IMR-90 (cell line): ENCODE data around the gene PLXNA4. TPM values are rescaled to one million over a fixed set of nuclear protein-coding genes. Genes with fewer than 3 reads are reported as not detected.

ENCODE experiments used
- ATAC-seq: fragments of 200-7000 bp; cut with Tn5 transposase; 2 replicates; pipeline ENCODE4 v1.9.1; 2020; ENCODE audit warnings: low read depth, mild to moderate bottlenecking, moderate library complexity
- BruUV-seq: library from RNA; stranded (reverse); fragments of 400-500 nt; replicated peaks from 2 replicates; lab custom pipeline; 2021; lab: Mats Ljungman, UMichigan
- CTCF ChIA-PET: fragments of 300-600 bp; formaldehyde crosslinking; extraction: SDS; loops from one replicate; lab custom pipeline; 2021; ENCODE audit warnings: antibody characterized with exemption; lab: Yijun Ruan, JAX
- POLR2A ChIA-PET: fragments of 300-600 bp; sonication (Branson Sonifier 250); formaldehyde crosslinking; loops from one replicate; lab custom pipeline; 2022; ENCODE audit warnings: antibody characterized with exemption; ENCODE audit not compliant: unreplicated experiment; lab: Charles Lee
- DNase-seq: peaks from one replicate; pipeline ENCODE4 v3.0.0; 2013
- H2AFZ ChIP-seq: replicated peaks from 2 replicates; pipeline ENCODE3; 2013; ENCODE audit warnings: low read length, mild to moderate bottlenecking; ENCODE audit not compliant: poor library complexity
- H2AK5ac ChIP-seq: 2 replicates; pipeline ENCODE4 v1.6.1; 2013; ENCODE audit warnings: low read depth, low read length, inconsistent platforms
- H2AK9ac ChIP-seq: replicated peaks from 2 replicates; pipeline ENCODE3; 2013; ENCODE audit warnings: mild to moderate bottlenecking, low read depth, low read length, moderate library complexity; ENCODE audit not compliant: poor library complexity
- H2BK120ac ChIP-seq: 2 replicates; pipeline ENCODE4 v1.6.1; 2013; ENCODE audit warnings: low read depth, low read length, inconsistent platforms
- H2BK15ac ChIP-seq: 3 replicates; pipeline ENCODE4 v1.6.1; 2013; ENCODE audit warnings: low read depth, low read length, inconsistent platforms
- H2BK20ac ChIP-seq: 2 replicates; pipeline ENCODE4 v1.6.1; 2013; ENCODE audit warnings: low read depth, mild to moderate bottlenecking, inconsistent platforms, low read length, moderate library complexity
- H2BK5ac ChIP-seq: 2 replicates; pipeline ENCODE4 v1.6.1; 2013; ENCODE audit warnings: mild to moderate bottlenecking, low read depth, low read length, inconsistent platforms; ENCODE audit not compliant: poor library complexity, severe bottlenecking
- H3K14ac ChIP-seq: replicated peaks from 2 replicates; pipeline ENCODE4 v1.6.1; 2013; ENCODE audit warnings: low read depth, low read length, inconsistent platforms
- H3K18ac ChIP-seq: 2 replicates; pipeline ENCODE4 v1.6.1; 2013; ENCODE audit warnings: low read depth, low read length, control low read depth
- H3K23ac ChIP-seq: 2 replicates; pipeline ENCODE4 v1.6.1; 2013; ENCODE audit warnings: low read depth, low read length, inconsistent platforms
- H3K27ac ChIP-seq: 2 replicates; pipeline ENCODE4 v1.5.1; 2013; ENCODE audit warnings: mild to moderate bottlenecking, control low read depth, low read length; ENCODE audit not compliant: insufficient read depth
- H3K27me3 ChIP-seq: 2 replicates; pipeline ENCODE4 v1.6.1; 2013; ENCODE audit warnings: low read length; ENCODE audit not compliant: control insufficient read depth, insufficient read depth
- H3K36me3 ChIP-seq: 2 replicates; pipeline ENCODE4 v1.6.1; 2013; ENCODE audit warnings: low read length, mixed read lengths; ENCODE audit not compliant: control insufficient read depth, insufficient read depth
- H3K4ac ChIP-seq: 2 replicates; pipeline ENCODE4 v1.6.1; 2013; ENCODE audit warnings: low read depth, low read length, inconsistent platforms
- H3K4me1 ChIP-seq: 2 replicates; pipeline ENCODE4 v1.6.1; 2013; ENCODE audit warnings: low read length, mixed read lengths; ENCODE audit not compliant: control insufficient read depth, insufficient read depth
- H3K4me2 ChIP-seq: 2 replicates; pipeline ENCODE4 v1.6.1; 2013; ENCODE audit warnings: low read depth, mild to moderate bottlenecking, control low read depth, low read length, moderate library complexity
- H3K4me3 ChIP-seq: 2 replicates; pipeline ENCODE4 v1.5.1; 2013; ENCODE audit warnings: low read depth, mild to moderate bottlenecking, control low read depth, low read length, moderate library complexity; ENCODE audit not compliant: insufficient read depth
- H3K56ac ChIP-seq: 2 replicates; pipeline ENCODE4 v1.6.1; 2013; ENCODE audit warnings: low read length, inconsistent platforms; ENCODE audit not compliant: insufficient read depth; ENCODE audit errors: extremely low read depth
- H3K79me1 ChIP-seq, 2 experiments: 2 replicates each; pipeline ENCODE4 v1.6.1; 2013; ENCODE audit warnings: low read length in 2 of 2, inconsistent platforms in 1 of 2, low read depth in 1 of 2
- H3K9ac ChIP-seq: 2 replicates; pipeline ENCODE4 v1.6.1; 2013; ENCODE audit warnings: low read depth, low read length, control low read depth
- H3K9me1 ChIP-seq: 2 replicates; pipeline ENCODE4 v1.6.1; 2013; ENCODE audit warnings: low read length, inconsistent platforms; ENCODE audit not compliant: insufficient read depth
- H3K9me3 ChIP-seq: 2 replicates; pipeline ENCODE4 v1.6.1; 2013; ENCODE audit warnings: low read length; ENCODE audit not compliant: control insufficient read depth, insufficient read depth
- H4K20me1 ChIP-seq: 2 replicates; pipeline ENCODE4 v1.6.1; 2013; ENCODE audit warnings: low read length, inconsistent platforms; ENCODE audit not compliant: insufficient read depth
- H4K5ac ChIP-seq: 2 replicates; pipeline ENCODE4 v1.6.1; 2013; ENCODE audit warnings: mild to moderate bottlenecking, low read depth, low read length, control low read depth
- H4K8ac ChIP-seq, 2 experiments: 2 replicates each; pipeline ENCODE4 v1.6.1; 2013; ENCODE audit warnings: low read depth in 2 of 2, low read length in 2 of 2, control low read depth in 1 of 2, inconsistent platforms in 1 of 2
- H4K91ac ChIP-seq: 2 replicates; pipeline ENCODE4 v1.6.1; 2013; ENCODE audit warnings: low read depth, low read length, inconsistent platforms; ENCODE audit not compliant: insufficient read depth
- BHLHE40 ChIP-seq: fragments of 150-350 bp; IDR thresholded peaks from 2 replicates; pipeline ENCODE4 v1.6.1; 2016; ENCODE audit warnings: mild to moderate bottlenecking, low read depth, low read length
- CHD1 ChIP-seq: IDR thresholded peaks from 2 replicates; pipeline ENCODE4 v1.6.1; 2012; ENCODE audit warnings: low read depth, low read length, improper control_type of control experiment
- RCOR1 ChIP-seq: IDR thresholded peaks from 2 replicates; pipeline ENCODE4 v1.6.1; 2012; ENCODE audit warnings: mild to moderate bottlenecking, low read length, improper control_type of control experiment; ENCODE audit not compliant: insufficient replicate concordance
- RFX5 ChIP-seq: IDR thresholded peaks from 2 replicates; pipeline ENCODE4 v1.8.0; 2012; ENCODE audit warnings: low read depth, mild to moderate bottlenecking, low read length, moderate library complexity
- WGBS, 2 experiments: methylation state at CpG; one replicate each; pipeline versions ENCODE4 v1.1.5 to v1.1.7; 2013; ENCODE audit warnings: missing lambda C conversion rate in 2 of 2; ENCODE audit not compliant: insufficient read length in 1 of 2; ENCODE audit errors: extremely low coverage in 2 of 2; 5-methylcytosine and 5-hydroxymethylcytosine counted together
- dilution Hi-C: fragments of 300-500 bp; cut with HindIII; formaldehyde crosslinking; loops from one replicate; pipeline ENCODE4 v1.14.3; 2018; ENCODE audit warnings: low sequenced_read_pairs; ENCODE audit not compliant: unreplicated experiment
- in situ Hi-C: fragments of 300-500 bp; cut with MboI; formaldehyde crosslinking; loops from 3 replicates; pipeline ENCODE4 v1.14.3; 2019; ENCODE audit warnings: low sequenced_read_pairs, inconsistent platforms, mixed read lengths
- intact Hi-C: fragments of 100-400 bp; cut with micrococcal nuclease; formaldehyde crosslinking; loops from 2 replicates; pipeline ENCODE4 v1.10.0; 2022
- polyA plus RNA-seq, 3 experiments: library from polyadenylated mRNA; depleted of rRNA; stranded (reverse); fragments of >200 nt; gene quantifications; 2 replicates each; pipeline ENCODE4 v1.2.3, GENCODE V29; 2012; ENCODE audit warnings: low replicate concordance in 1 of 3
- total RNA-seq: library from RNA; depleted of rRNA; stranded (reverse); fragments of >200 nt; gene quantifications from 2 replicates; pipeline ENCODE4 v1.2.3, GENCODE V29; 2012
- TF ChIP-seq, protein P1 (sequence below): conservative IDR thresholded peaks from 2 replicates; pipeline ENCODE4 v1.5.1; 2012; ENCODE audit warnings: mild to moderate bottlenecking, low read depth, low read length, improper control_type of control experiment

PLXNA4 gene
- total and polyA plus RNA-seq, 2 of the 4 experiments (the other 2 are of a cell fraction) = under 0.01 TPM

GRCh38 chr7:132216847-132217525, 359.3 kb downstream of the PLXNA4 start:
- TF ChIP-seq RFX5 = no peak
- TF ChIP-seq, protein P1, sequence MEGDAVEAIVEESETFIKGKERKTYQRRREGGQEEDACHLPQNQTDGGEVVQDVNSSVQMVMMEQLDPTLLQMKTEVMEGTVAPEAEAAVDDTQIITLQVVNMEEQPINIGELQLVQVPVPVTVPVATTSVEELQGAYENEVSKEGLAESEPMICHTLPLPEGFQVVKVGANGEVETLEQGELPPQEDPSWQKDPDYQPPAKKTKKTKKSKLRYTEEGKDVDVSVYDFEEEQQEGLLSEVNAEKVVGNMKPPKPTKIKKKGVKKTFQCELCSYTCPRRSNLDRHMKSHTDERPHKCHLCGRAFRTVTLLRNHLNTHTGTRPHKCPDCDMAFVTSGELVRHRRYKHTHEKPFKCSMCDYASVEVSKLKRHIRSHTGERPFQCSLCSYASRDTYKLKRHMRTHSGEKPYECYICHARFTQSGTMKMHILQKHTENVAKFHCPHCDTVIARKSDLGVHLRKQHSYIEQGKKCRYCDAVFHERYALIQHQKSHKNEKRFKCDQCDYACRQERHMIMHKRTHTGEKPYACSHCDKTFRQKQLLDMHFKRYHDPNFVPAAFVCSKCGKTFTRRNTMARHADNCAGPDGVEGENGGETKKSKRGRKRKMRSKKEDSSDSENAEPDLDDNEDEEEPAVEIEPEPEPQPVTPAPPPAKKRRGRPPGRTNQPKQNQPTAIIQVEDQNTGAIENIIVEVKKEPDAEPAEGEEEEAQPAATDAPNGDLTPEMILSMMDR = no peak
- no peak for TF ChIP-seq RCOR1
- TF ChIP-seq CHD1 = no peak
- no peak for TF ChIP-seq BHLHE40
- Histone ChIP-seq H2AK9ac (no peak overlapping the region), H2AFZ (no peak overlapping the region), H3K4ac (no peak overlapping the region), H2BK15ac (no peak overlapping the region), H2BK20ac (no peak overlapping the region), H2BK5ac (no peak overlapping the region), H3K27ac (no peak overlapping the region), H3K4me2 (no peak overlapping the region), H4K5ac (no peak overlapping the region), H2BK120ac (no peak overlapping the region), H4K20me1 (no peaks in the 10 kb centered on the region), H3K23ac (no peak overlapping the region), H3K9ac (no peak overlapping the region), H3K36me3 (no peaks in the 10 kb centered on the region), H3K9me1 (no peaks in the 10 kb centered on the region), H3K79me1 (no peaks in the 10 kb centered on the region), H3K4me1 (no peaks in the 10 kb centered on the region), H2AK5ac (no peak overlapping the region), H3K18ac (no peak overlapping the region), H3K27me3 (no peaks in the 10 kb centered on the region), H3K56ac (no peak overlapping the region), H3K4me3 (no peak overlapping the region), H3K14ac (no peak overlapping the region), H4K91ac (no peak overlapping the region), H3K9me3 (no peaks in the 10 kb centered on the region), H4K8ac (no peak overlapping the region)
- ATAC-seq = no peak
- DNase-seq = no peak
- ChIA-PET CTCF (no interaction called here), POLR2A (no interaction called here)
- in situ Hi-C loops = no loop called here
- WGBS, 2 experiments = 20% methylated on average over 1 of the region's 8 CpGs; no CpG with 5 or more reads in 1 of the 2 experiments
- BruUV-seq = no TSS peak
- dilution Hi-C loops = no loop called here
- intact Hi-C loops = no loop called here
